ENCODE measurements around the gene ANKRD13D. TPM values are rescaled to one million over a fixed set of nuclear protein-coding genes. Genes with fewer than 3 reads are reported as not detected.

Gene ANKRD13D
- total and polyA plus RNA-seq, 10 donors = 65.2 to 151 (median 126) TPM

GRCh38 chr11:67310246-67311050, 21.3 kb downstream of the ANKRD13D start:
- 86 to 94% (median 87%) methylated on average over 11 to 19 of the region's 19 CpGs for WGBS, 5 donors
- DNase-seq = peak; percentile 73

GRCh38 chr11:67311051-67311555, 22.0 kb downstream of the ANKRD13D start:
- Histone ChIP-seq H3K9me3 (no peaks in the 10 kb centered on the region), H3K27me3 (replicated peaks in 1 of 7) (no peaks in the 10 kb centered on the region), H3K27ac (peak overlapping the region in 4 of 8 donors; percentile 32 to 81 (median 74)), H3K4me3 (no peak overlapping the region), H3K4me1 (peaks cover 0 to 38% (median 15%) of the 10 kb centered on the region in 6 donors), H3K36me3 (peaks cover 0 to 54% (median 18%) of the 10 kb centered on the region in 6 donors)
- WGBS, 5 donors = 82 to 87% (median 87%) methylated on average over 18 of the region's 18 CpGs
- DNase-seq = peak; percentile 72
- intact Hi-C loops (cut with DNase I; ENCODE audit: low total_unique reads) = no loop called here
- no peak for TF ChIP-seq POLR2AphosphoS5 (IDR thresholded peaks at IDR 0.05)
- no peak for TF ChIP-seq CTCF (IDR thresholded peaks at IDR 0.05 in 8 of 11, conservative IDR thresholded peaks at IDR 0.05 in 3 of 11)
- no peak for TF ChIP-seq POLR2A (IDR thresholded peaks at IDR 0.05)

More at GRCh38 chr11:67310246-67311050, 21.3 kb downstream of the ANKRD13D start:
- peaks cover 0 to 54% (median 18%) of the 10 kb centered on the region in 6 donors for H3K36me3 ChIP-seq
- H3K27ac ChIP-seq = peak overlapping the region in 2 of 8 donors; percentile 75 to 81
- peaks cover 0 to 42% (median 15%) of the 10 kb centered on the region in 6 donors for H3K4me1 ChIP-seq
- H3K4me3 ChIP-seq = no peak overlapping the region
- TF ChIP-seq POLR2A (IDR thresholded peaks at IDR 0.05) (no peak), POLR2AphosphoS5 (IDR thresholded peaks at IDR 0.05) (no peak), CTCF (IDR thresholded peaks at IDR 0.05 in 8 of 11, conservative IDR thresholded peaks at IDR 0.05 in 3 of 11) (no peak)
- no peaks in the 10 kb centered on the region for H3K9me3 ChIP-seq
- intact Hi-C loops (cut with DNase I; ENCODE audit: low total_unique reads) = no loop called here
- H3K27me3 ChIP-seq (replicated peaks in 1 of 7) = no peaks in the 10 kb centered on the region

- intact Hi-C loops (cut with DNase I; ENCODE audit: low total_unique reads) = no loop called here
These were observed 22.5 kb downstream of the ANKRD13D start for GRCh38 chr11:67311556-67312082.

More at GRCh38 chr11:67311556-67312082, 22.5 kb downstream of the ANKRD13D start:
- Histone ChIP-seq H3K27me3 (replicated peaks in 1 of 7) (no peaks in the 10 kb centered on the region), H3K36me3 (peaks cover 0 to 54% (median 18%) of the 10 kb centered on the region in 6 donors), H3K27ac (peak overlapping the region in 5 of 8 donors; percentile 72 to 81 (median 75)), H3K4me1 (peaks cover 4 to 43% (median 19%) of the 10 kb centered on the region in 6 donors), H3K4me3 (no peak overlapping the region), H3K9me3 (no peaks in the 10 kb centered on the region)
- DNase-seq = peak; percentile 77
- TF ChIP-seq POLR2AphosphoS5 (IDR thresholded peaks at IDR 0.05) (peak in 1 of 3 donors; percentile 17), CTCF (IDR thresholded peaks at IDR 0.05 in 8 of 11, conservative IDR thresholded peaks at IDR 0.05 in 3 of 11) (no peak), POLR2A (IDR thresholded peaks at IDR 0.05) (no peak)
- WGBS, 5 donors = 88 to 91% (median 90%) methylated on average over 14 to 15 of the region's 15 CpGs
